ENCODE data around the gene AFAP1.

The AFAP1 gene

GRCh38 chr4:7801001-7801400 lies 138.7 kb downstream of the AFAP1 start:
- no peak for DNase-seq

GRCh38 chr4:7800410-7800809 lies 139.3 kb downstream of the AFAP1 start:
- no peak for DNase-seq

DNA sequence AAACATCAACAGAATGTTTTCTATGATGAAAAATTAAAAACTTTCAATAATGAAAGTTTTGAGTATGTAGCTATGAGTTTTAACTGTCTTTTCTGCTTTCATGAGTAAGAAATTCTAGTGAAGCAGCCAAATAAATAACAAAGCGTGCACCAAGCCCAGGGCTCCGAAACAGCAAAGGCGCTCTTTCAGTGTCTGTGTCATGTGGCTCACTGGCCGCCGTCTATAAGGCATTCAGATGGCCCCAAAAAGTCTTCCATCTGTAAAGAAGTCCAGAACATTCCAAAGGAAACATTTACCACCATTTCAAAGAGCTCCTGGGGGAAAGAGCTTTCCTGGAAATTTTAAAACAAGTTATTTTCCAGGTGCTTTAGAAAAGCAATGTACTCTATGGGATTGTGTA lies 139.9 kb downstream of the AFAP1 start:
- no peak for DNase-seq

DNA sequence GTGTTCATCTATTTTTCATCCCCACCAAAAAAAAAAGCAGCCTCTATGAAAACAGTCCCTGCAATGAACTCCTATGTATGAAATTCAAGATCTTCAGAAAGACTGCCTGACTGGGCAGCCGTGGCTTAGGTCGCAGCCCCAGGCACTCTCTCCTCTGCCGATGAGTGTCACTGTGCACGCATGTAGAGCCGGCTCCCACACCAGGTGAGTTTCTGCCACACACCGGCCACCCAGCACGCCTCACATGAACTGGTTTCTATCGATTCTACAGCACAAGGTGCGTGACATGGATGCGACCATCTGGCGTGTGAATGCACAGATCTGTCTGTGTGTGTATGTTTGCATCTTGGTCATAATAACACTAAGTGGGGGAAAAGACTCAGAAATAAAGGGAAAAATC lies 140.4 kb downstream of the AFAP1 start:
- no peak for DNase-seq

DNA sequence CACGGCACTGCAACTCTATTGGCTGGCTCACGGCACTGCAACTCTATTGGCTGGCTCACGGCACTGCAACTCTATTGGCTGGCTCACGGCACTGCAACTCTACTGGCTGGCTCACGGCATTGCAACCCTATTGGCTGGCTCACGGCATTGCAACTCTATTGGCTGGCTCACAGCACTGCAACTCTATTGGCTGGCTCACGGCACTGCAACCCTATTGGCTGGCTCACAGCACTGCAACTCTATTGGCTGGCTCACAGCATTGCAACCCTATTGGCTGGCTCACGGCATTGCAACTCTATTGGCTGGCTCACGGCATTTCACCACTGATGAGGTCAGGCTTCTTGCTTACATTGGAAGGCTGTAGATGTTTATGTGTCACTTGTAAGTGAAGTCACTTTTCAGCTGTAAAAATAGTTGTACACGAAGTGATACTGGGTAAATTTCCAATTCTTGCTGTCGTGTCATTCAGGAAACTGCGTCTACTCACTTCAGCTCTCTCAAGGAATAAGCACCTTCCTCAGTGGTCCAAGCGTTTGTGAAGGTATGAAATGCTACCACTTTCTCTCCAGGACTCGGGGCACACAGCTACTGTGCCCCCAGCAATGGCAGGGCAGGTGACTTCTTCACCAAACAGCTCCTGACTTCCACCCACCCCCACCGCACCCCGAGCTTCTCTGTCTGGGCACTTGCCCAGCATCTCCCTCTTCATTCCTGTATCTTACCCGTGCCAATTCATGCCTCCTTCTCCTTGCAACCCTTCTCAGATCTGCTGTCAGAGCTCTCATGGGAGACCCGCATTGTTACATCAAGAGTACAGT lies 141.3 kb downstream of the AFAP1 start:
- DNase-seq: peak; percentile 19

GRCh38 chr4:7797330-7797729 lies 142.3 kb downstream of the AFAP1 start:
- DNase-seq: no peak

DNA sequence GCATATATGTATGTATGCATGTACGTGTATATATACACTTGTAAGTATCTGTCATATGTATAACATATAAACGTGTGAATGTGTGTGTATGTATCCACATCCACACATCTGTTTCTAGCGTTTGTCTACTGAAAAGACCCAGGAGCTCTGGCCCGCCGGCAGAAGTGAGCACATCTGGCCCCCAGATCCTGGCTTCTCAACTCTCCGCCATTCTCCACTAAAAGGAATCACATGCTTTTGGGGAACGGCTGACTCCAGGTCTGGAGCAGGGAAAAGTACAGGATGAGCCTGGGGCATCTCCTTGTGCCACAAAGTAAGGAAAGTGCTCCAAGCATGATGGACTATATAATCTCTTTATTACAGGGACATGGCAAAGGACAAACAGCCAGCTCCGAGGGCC lies 143.7 kb downstream of the AFAP1 start:
- no peak for DNase-seq

- DNase-seq: no peak
Measured at GRCh38 chr4:7793186-7793585, 146.5 kb downstream of the AFAP1 start.

- no peak for DNase-seq
Measured at GRCh38 chr4:7792616-7793015, 147.0 kb downstream of the AFAP1 start.

- no peak for DNase-seq
Measured at GRCh38 chr4:7790999-7791398, 148.7 kb downstream of the AFAP1 start.

GRCh38 chr4:7790023-7790422 lies 149.6 kb downstream of the AFAP1 start:
- DNase-seq: no peak

GRCh38 chr4:7788694-7789425 lies 150.8 kb downstream of the AFAP1 start:
- DNase-seq: no peak

GRCh38 chr4:7788193-7788592 lies 151.5 kb downstream of the AFAP1 start:
- DNase-seq: no peak

DNA sequence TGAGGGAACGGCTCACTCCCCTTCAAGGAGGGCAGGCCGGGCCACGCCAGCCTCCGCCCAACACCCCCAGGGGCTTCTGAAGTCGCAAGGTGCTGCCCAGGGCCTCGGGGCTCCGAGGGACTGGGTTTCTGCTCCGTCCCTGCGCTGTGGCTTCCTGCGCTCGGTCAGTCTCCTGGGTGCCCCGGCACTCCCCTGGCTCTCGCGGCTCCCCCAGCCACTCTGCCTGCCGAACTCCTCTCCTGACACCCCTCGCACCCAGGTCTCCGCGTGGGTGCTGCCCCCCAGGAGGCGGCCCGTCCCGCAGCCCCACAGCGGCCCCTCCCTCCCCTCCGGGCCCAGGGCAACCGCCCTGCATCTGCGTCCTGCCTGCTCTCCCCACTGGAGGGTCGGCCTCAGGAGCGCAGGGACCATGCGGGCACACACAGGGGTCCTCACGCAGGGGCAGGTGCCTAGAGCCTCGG lies 151.9 kb downstream of the AFAP1 start:
- no peak for DNase-seq

DNA sequence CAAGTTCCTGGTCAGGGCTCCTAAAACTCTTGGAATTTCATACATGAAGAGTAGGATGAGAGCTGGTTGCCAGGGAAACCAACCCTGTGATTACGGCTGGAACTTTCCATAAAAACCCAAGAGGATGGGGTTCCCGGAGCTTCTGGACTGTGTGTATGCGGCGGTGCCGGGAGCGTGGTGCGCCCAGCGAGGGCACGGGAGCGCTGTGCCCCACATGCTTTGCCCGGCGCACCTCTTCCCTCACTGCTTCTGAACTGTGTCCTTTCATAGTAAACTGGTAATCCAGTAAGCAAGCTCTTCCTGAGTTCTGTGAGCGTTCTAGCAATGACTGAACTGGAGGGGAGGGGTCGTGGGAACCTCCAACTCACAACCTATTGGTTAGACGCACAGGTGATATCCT lies 152.6 kb downstream of the AFAP1 start:
- DNase-seq: no peak

- no peak for DNase-seq
Measured at GRCh38 chr4:7786517-7786916, 153.1 kb downstream of the AFAP1 start.

- no peak for DNase-seq
Measured at GRCh38 chr4:7786040-7786439, 153.6 kb downstream of the AFAP1 start.

GRCh38 chr4:7785017-7785416 lies 154.6 kb downstream of the AFAP1 start:
- DNase-seq: no peak

DNA sequence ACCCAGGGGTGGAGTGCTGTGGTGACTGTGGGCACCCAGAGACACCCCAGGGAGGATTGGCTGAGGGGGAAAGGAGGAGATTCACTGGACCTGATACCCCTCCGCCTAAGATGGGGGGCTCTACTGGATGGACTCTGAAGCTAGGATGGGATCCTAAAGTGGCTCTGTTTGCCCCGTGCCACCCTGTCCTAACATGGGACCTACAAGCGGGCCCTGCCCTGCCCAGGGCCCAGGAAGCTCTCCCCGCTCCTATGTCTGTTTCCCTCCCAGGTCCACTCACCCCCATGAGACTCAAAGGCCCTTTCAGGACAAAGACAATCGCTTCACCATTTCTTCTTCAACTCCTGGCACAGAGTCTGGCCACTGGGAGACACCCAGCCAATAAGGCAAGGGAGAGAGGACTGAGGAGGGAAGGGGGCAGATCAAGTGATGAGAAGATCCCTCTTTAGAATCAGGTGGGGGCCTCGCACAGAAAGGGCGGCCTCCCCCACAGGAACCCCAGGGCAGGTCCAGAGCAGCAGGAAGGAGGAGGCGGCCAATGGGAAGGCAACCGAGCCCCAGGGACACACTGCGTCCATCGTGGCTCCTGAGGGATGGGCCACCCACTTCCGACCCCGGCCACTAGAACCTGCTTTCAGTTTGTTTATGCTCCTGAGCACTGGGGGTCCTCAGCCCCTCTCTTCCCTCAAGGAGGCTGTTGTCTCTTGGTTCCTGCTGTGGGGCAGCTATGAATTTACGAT lies 155.4 kb downstream of the AFAP1 start:
- no peak for DNase-seq

- DNase-seq: no peak
Measured at GRCh38 chr4:7783541-7783940, 156.1 kb downstream of the AFAP1 start.

GRCh38 chr4:7782783-7783182 lies 156.9 kb downstream of the AFAP1 start:
- no peak for DNase-seq

- no peak for DNase-seq
Measured at GRCh38 chr4:7781993-7782392, 157.7 kb downstream of the AFAP1 start.

GRCh38 chr4:7781366-7781765 lies 158.3 kb downstream of the AFAP1 start:
- no peak for DNase-seq
